GM12892 (cell line): ENCODE results near the gene RBM39.

Source experiments
- POLR2A ChIP-seq: IDR thresholded peaks from 2 replicates; pipeline ENCODE4 v1.6.1; 2011; ENCODE audit warnings: low read depth, low read length, control low read depth
- POLR2AphosphoS5 ChIP-seq: IDR thresholded peaks from 2 replicates; pipeline ENCODE4 v1.6.1; 2011; ENCODE audit warnings: low read depth, low read length, control low read depth

- no peak for TF ChIP-seq POLR2AphosphoS5
- no peak for TF ChIP-seq POLR2A
These were observed 24.8 kb upstream of the RBM39 start for GRCh38 chr20:35766843-35767242.
